Measurements from ENCODE around the gene PALD1.

The PALD1 gene

DNA sequence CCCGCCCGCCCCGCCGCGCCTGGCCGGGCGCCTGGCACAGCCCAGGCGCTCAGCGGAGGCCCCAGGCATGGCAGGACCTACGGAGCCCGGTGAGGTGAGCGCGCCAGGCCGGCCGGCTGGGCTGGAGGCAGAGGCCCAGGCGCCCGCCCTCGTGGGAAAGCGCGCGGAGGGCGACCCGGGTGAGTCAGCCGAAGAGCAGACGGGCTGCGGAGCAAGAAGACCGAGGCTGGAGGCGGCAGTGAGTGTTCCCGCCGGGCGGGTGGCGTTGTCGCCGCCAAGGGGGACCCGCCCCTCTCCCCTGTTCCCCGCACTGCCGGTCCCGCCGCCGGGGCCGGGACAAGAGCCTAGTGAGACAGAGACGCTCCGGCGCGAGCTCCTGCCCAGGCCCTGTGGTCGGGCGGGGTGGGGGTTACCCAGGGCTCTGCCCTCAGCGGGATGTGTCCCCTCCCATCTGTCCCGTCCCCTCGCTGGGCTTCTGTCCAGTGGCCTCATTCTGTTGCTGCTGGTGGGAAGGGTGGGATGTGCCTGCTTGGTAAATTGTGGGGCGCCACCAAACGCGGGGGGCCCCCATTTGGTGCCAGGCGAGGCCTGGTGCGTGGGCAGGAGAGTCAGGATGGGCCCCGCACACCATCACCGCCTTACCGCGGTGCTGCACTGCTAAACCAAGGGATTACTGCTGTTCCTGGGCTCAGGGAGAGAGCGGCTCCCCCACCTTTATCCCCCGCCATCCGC, 20.1 kb upstream of the PALD1 start:
- DNase-seq, result no peak

DNA sequence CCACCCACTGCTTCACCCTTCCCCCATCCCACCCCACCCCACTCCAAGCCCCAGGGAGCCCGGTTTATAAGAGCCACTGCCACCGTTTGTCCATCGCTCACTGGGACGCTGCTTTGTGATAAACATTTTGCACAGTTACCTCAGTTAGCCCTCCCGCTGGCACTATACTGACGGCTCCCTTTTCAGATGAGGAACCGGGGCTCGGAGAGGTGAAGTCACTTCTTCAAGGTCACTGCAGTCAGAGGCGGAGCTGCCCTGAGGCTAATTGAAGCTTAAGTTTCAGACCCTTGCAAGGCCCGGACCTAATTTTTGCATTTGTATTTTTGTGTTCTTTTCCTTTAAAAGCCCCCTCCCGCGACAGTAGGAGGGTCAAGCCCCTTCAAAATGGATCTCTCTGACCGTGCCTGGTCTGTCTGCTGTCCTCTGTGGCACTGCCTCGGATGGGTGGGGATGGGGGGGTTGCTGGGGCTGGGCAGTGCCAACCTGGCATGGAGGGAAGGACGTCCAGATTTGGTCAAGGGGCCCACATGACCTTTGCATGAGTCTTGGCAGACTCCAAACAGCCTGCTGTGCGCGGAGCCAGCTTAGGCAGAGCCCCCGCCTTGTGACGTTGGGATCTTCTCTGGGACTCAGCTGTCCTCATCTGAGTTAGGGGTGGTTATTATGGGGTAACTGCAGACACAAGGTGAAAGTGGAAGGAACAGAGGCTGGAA, 19.4 kb upstream of the PALD1 start:
- no peak for DNase-seq

DNA sequence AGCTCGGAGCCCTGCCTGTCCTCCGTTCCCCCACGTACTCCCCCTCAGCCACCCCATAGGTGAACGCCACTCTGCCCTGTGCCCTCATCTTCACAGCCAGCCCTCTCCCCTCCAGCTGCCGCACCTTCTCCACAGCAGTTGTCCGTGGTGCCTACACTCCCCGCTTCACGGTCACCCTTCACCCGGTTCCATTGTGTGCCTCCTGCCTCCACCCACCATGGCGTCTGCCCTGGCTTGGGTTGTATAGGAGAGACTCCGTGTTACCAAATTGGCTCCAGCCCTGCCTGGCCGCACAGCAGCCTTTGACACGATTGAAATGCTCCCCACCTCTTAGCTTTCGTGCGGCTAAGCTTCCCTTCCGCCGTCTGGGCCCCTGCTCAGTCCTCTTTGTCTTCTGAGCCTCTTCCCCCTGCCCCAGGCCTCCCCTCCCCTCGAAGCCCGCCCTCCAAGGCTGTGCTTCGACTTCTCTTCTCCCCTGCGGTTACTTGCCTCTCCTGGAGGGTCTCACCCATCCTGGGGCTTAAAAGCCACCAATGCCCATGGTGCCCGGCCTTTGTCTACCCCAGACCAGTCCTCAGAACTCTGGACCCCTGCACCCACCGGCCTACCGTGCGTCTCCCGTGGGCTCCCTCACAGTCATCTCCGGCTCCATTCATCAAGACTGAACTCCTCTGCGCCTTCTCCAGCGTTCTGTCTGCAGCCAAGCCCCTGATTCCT, 18.6 kb upstream of the PALD1 start:
- no peak for DNase-seq

GRCh38 chr10:70461397-70462348, 16.9 kb upstream of the PALD1 start:
- DNase-seq, result no peak

GRCh38 chr10:70462349-70462984, 16.1 kb upstream of the PALD1 start:
- DNase-seq, result no peak

- DNase-seq, result no peak
Observed at GRCh38 chr10:70465278-70465677, 13.3 kb upstream of the PALD1 start.

DNA sequence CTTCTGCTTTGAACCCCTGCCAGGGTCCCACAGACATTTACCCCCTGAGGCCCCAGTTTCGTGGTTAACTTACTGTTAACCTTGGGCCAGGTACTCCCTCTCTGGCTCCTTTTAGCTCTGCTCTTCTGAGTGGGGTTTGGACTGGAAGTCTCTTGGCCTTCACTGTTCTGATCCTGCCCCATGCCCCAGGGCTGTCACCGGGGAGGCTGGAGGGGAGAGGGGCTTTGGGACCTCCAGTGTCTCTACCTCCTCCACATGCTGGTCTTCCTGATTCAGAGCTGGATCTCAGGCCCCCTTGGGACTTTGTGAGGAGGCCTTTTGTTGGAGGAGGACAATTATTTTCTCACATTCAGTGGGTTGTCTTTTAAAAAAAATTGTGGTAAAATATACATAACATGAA, 12.7 kb upstream of the PALD1 start:
- no peak for DNase-seq

DNA sequence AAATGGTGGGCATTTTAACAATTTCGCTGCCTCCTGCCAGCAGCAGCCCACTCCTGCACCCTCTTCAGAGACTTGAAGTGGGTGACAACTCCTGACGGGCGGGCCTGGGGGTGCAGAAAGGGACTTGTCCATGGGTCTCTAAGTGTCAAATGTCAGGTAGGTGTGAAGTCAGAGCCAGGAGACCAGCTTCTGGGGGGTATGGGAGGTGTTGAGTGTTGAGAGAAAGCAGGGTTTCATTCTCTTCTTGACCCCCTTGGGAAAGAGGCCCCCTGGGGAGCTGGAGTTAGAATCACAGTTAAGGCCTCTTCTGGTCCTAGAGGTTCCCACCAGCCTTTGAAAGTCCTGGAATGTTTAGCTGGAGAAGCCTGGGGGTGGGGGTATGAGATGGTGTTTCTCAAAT, 11.6 kb upstream of the PALD1 start:
- DNase-seq, result no peak

DNA sequence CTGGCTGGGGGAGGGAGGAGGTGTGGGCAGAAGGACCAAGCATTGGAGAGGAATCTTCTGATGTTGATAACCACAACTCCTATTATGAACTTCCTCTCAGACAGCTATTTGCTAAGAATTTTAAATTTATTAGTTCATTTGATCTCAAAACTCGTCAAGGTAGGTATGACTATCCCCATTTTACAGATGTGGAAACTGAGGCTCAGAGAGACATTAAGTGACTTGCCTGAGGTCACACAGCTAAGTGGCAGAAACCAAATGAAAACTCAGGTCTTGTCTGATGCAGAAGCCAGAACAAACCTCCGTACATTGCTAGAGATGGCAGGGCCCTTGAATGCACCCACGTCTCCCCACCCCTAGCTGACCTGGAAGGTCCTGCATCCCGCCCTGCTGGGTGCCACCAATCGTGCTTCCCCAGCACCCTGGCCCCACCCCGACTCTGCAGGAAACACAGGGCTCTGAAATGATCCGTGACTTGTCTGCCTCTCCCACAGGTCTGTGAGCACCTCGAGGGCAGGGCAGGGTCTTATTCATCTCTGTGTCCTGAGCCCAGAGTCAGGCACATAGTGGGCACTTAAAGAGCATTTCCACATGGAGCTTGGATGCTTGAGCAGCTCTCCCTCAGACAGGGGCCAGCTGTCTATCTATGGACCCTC, 5.6 kb upstream of the PALD1 start:
- DNase-seq, result no peak

GRCh38 chr10:70474780-70475179, 3.8 kb upstream of the PALD1 start:
- no peak for DNase-seq

GRCh38 chr10:70475661-70476060, 2.9 kb upstream of the PALD1 start:
- no peak for DNase-seq

DNA sequence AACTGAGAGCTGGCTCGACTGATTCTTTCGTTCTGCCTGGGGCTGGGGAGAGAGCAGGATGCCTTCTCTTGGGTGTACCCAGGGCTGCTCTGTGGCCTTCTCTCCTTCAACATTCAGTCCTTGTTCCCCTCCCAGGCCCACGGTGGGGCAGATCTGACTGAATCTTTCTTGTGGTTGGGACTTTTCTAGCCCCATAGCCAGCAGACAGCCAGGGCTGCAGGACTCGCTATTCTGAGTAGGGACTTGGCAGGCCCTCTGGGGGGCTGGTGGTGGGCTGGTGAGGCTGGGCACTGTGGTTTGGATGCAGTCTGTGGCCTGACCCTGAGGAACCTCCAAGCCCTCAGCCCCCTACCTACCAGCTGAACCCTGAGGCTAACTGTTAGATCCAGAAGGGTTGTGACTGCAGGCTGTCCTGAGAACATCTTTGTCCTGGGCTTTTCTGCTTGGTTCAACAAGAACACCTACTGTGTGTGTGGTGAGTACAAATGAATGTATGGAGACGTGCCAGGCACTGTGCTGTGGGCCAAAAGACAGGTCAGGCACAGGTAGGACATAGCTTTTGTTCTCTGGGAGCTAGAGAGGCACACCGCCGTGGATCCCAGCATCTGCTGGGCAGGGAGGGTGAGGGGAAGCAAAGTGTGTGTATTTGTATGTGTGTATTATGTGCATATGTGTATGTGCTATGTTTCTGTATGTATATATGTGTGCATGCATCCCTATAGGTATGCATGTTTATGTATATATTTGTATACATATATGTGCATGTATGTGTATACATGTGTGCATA, 2.1 kb upstream of the PALD1 start:
- DNase-seq, result no peak

DNA sequence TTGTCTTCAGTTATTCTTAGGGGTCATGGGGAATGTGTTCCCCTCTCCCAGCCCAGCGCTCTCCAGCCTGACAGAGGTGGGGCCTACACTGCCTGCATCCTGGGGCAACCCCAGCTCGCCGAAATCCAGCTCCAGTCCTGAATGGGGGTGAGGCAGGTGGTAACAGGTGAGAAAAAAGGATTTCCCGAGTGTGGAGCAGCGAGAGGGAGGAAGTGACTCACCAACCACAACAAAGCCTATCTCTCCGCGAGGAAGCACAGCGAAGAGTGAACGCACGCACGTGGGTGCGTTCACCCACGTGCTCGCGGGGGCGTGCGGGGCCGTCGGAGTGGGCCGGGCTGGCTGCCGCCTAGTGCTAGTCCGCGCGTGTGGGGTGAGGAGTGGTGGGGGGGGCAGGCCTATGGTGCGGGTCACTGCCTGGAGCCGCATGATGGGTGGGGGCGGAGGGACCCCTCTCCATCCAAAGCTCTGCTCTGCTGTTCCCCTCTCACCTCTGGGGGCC, 855 bp upstream of the PALD1 start:
- peak; percentile 63 for DNase-seq

DNA sequence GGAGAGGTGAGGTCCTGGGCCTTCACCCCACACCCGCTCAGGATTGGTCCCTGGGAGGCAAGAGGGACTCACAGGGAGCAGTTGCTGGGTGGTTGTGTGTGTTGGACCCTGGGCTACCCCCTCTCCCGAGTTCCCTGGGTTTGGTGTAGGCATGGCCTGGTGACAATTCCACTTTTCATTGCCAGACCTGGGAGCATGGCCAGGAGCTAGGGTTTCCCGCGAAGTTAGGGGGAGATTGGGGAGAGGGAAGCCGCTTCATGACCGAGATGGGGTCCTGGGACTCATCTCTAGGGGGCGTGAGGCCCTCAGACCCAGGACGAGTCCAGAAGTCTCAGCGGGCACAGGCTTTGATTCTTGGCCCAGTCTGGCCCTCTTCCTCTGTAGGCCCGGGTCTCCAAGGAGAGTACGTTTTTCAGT, 606 bp downstream of the PALD1 start:
- DNase-seq, result no peak

DNA sequence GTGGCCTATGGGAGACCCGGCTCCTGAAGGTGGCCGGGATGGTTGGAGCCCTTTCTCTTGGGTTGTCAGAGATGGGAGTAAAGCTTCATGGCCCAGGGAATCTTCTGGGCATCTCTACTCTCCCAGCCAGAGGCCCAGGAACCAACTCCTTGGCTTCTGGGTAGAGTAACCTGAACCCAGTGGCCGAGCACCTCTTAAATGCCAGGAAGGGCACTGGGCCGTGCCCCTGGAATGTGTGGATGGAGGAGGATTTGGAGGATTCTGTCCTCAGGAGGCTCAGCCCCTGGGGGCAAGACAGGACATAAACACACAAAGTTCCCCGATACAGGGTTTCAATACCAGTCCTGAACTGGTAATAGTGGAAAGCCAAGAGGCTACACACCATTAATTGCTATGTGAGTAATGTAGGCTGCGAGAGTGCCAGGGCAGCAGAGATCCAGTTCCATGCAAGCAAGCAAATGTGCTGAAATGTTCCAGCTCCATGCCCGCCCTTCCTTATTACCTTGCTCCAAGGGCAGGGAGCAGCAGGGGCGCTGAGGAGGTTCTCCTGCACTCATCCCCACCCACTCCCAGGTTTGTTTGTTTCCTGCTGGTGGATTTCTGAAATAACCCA, 1.2 kb downstream of the PALD1 start:
- no peak for DNase-seq

DNA sequence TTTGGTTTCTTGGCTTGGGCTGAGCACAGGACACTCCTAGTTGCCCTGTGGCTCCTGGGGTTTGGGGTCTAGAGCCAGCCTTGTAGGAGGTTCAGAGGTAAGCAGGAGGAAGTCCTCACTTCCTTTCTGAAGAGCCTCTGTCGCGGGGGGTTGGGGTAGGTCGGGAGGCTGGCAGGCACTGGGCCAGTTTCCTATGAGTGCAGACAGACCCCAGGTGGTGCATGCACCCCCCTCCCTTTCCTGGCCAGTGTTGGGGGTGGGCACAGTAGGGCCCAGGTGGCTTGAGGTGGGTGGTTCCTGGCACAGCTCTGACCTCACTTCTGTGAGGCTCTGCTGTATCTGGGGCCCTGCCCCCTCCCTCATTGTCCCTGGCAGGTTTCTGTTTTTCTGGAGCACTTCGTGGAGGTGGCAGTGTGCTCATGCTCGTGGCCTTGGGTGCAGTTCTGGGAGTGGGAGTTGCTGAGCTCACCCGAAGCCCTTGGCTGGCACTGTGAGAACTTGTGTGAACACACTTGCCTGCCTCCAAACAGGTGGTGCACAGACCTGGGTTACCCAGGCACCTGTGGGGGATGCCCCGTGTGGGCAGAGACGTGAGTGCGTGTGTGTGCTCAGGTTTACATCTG, 1.8 kb downstream of the PALD1 start:
- no peak for DNase-seq

- no peak for DNase-seq
Observed at GRCh38 chr10:70481105-70481504, 2.5 kb downstream of the PALD1 start.

- no peak for DNase-seq
Observed at GRCh38 chr10:70481831-70482530, 3.4 kb downstream of the PALD1 start.
